HL-60 (cell line): ENCODE data around the gene CYP2C19.
"Not testable (repeated sequence)": the region's sequence is repeated elsewhere in the genome, so short reads cannot be mapped to it uniquely, and the experiment has no call there.

Experiments
- DNase-seq, 2 experiments: peaks; one replicate each; pipeline ENCODE4 v3.0.0-alpha.2; 2010 to 2020; ENCODE audit warnings: low read depth in 1 of 2, low spot score in 1 of 2
- H3K27ac ChIP-seq: fragments of 250-450 bp; sonication (Bioruptor Pico); replicated peaks from 2 replicates; pipeline ENCODE4 v1.5.1; 2020; ENCODE audit warnings: mild to moderate bottlenecking, moderate library complexity
- H3K27me3 ChIP-seq: fragments of 250-450 bp; sonication (Bioruptor Pico); 2 replicates; pipeline ENCODE4 v1.5.1; 2021; ENCODE audit warnings: mild to moderate bottlenecking, moderate library complexity; ENCODE audit not compliant: insufficient read depth, poor library complexity, severe bottlenecking
- H3K4me3 ChIP-seq: replicated peaks from 2 replicates; pipeline ENCODE4 v1.5.1; 2011; ENCODE audit warnings: mild to moderate bottlenecking, control low read depth, low read length; ENCODE audit not compliant: insufficient read depth
- GABPA ChIP-seq: IDR thresholded peaks from 2 replicates; pipeline ENCODE4 v1.6.1; 2012; ENCODE audit warnings: low read depth
- POLR2AphosphoS5 ChIP-seq: IDR thresholded peaks from 2 replicates; pipeline ENCODE4 v1.6.1; 2012; ENCODE audit warnings: low read depth
- REST ChIP-seq: IDR thresholded peaks from 2 replicates; pipeline ENCODE4 v1.6.1; 2012; ENCODE audit warnings: low read depth; ENCODE audit not compliant: insufficient replicate concordance
- SPI1 ChIP-seq: IDR thresholded peaks from 2 replicates; pipeline ENCODE4 v1.6.1; 2012; ENCODE audit warnings: low read depth, mild to moderate bottlenecking, borderline replicate concordance
- TF ChIP-seq, protein P1 (sequence below): IDR thresholded peaks from one replicate; pipeline ENCODE4 v1.5.1; 2011; ENCODE audit warnings: low read length, control low read depth, inconsistent platforms; ENCODE audit not compliant: insufficient read depth

The CYP2C19 gene

GRCh38 chr10:94785211-94785610, 22.7 kb downstream of the CYP2C19 start:
- TF ChIP-seq, protein P1, sequence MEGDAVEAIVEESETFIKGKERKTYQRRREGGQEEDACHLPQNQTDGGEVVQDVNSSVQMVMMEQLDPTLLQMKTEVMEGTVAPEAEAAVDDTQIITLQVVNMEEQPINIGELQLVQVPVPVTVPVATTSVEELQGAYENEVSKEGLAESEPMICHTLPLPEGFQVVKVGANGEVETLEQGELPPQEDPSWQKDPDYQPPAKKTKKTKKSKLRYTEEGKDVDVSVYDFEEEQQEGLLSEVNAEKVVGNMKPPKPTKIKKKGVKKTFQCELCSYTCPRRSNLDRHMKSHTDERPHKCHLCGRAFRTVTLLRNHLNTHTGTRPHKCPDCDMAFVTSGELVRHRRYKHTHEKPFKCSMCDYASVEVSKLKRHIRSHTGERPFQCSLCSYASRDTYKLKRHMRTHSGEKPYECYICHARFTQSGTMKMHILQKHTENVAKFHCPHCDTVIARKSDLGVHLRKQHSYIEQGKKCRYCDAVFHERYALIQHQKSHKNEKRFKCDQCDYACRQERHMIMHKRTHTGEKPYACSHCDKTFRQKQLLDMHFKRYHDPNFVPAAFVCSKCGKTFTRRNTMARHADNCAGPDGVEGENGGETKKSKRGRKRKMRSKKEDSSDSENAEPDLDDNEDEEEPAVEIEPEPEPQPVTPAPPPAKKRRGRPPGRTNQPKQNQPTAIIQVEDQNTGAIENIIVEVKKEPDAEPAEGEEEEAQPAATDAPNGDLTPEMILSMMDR: no peak
- TF ChIP-seq GABPA (no peak), REST (no peak), POLR2AphosphoS5 (no peak), SPI1 (no peak)

GRCh38 chr10:94800551-94800950, 38.1 kb downstream of the CYP2C19 start:
- not testable (repeated sequence) for DNase-seq, H3K27me3 ChIP-seq, H3K4me3 ChIP-seq, H3K27ac ChIP-seq

More at GRCh38 chr10:94785211-94785610, 22.7 kb downstream of the CYP2C19 start:
- Histone ChIP-seq H3K27me3 (no peaks in the 10 kb centered on the region), H3K27ac (no peak overlapping the region), H3K4me3 (no peak overlapping the region)
- no peak for DNase-seq

DNA sequence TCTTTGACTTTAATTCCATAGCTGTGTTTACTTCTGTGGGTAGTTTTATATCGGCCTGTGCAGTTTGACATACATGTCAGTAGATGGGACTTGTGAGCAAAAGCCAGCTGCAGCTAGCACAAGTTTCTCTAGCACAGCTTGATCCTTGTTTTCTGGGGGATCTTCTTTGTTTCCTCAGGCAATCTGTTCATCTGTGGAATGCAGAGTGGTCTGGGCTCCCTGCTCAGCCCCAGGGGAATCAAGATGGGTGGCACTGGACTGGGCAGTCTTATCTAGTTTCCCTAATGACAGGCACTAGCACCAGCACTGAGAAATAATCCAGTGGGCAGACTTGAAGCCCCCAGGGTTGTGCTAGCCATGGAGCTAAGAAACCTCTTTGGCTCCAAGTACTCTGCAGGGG, 40.8 kb downstream of the CYP2C19 start:
- Histone ChIP-seq H3K27ac (no peak overlapping the region), H3K27me3 (no peaks in the 10 kb centered on the region), H3K4me3 (no peak overlapping the region)
- TF ChIP-seq POLR2AphosphoS5 (no peak), GABPA (no peak), REST (no peak), SPI1 (no peak)
- no peak for DNase-seq

GRCh38 chr10:94830025-94830424, 67.5 kb downstream of the CYP2C19 start:
- DNase-seq, H3K27me3 ChIP-seq, H3K27ac ChIP-seq, H3K4me3 ChIP-seq: not testable (repeated sequence)

DNA sequence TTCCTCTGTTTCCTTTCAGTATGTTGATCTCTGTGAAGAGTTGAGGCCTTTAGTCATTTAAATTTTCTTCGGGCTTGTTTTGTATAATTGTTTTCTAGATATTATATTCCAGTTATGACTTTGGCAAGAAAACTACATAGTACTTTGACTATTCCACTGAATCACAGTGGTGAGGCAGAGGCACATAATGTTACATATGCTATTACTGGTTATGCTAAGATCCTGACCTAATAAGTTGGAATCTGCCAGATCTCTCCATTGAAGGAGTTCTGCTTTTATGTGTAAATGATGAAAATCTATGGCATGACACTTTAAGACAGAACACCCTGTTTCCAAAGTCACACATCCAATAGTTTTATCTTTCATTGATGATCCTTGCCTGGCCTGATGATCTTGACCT, 83.7 kb downstream of the CYP2C19 start:
- TF ChIP-seq POLR2AphosphoS5 (no peak), REST (no peak), SPI1 (no peak), GABPA (no peak)
- TF ChIP-seq, protein P1: no peak
- H3K27me3 ChIP-seq: no peaks in the 10 kb centered on the region
- DNase-seq: no peak

More for the DNA sequence above, 83.7 kb downstream of the CYP2C19 start:
- Histone ChIP-seq H3K4me3 (no peak overlapping the region), H3K27ac (no peak overlapping the region)
